PFSK-1 (cell line): ENCODE results near the gene ZNF460.

Experiments
- FOXP2 ChIP-seq: optimal IDR thresholded peaks from 2 replicates; pipeline ENCODE3; 2011; ENCODE audit warnings: borderline replicate concordance, control low read depth, inconsistent platforms; ENCODE audit not compliant: insufficient read depth; ENCODE audit errors: extremely low read length, extremely low read depth
- POLR2AphosphoS5 ChIP-seq: IDR thresholded peaks from 2 replicates; pipeline ENCODE4 v1.6.1; 2012; ENCODE audit warnings: low read depth, mild to moderate bottlenecking, control low read depth, low read length, moderate library complexity
- REST ChIP-seq, 2 experiments: IDR thresholded peaks; 2 replicates each; pipeline versions ENCODE4 v1.6.1 to v1.8.0; 2011 to 2012; ENCODE audit warnings: low read depth in 2 of 2, low read length in 2 of 2, control low read depth in 1 of 2, inconsistent platforms in 1 of 2, mild to moderate bottlenecking in 1 of 2, moderate library complexity in 1 of 2; ENCODE audit not compliant: insufficient read depth in 1 of 2

DNA sequence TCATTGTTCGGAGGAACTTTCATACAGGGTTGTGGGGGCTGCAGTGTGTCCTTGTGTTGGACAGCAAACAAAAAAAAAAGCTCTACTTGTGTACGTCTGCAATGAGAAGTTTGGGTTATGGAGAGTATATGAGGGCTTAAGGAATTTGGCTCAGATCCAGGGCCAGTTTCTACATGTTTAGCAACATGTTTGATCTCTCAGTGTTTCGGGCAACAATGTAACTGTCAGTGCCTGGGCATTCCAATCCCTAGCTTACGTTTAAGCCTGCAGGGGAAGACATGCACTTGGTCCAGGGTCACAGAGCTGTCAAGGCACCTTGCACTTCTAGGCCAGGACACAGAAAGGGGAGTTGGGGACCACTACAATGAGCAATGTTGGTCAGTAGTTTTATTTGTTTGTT is 53.9 kb downstream of the ZNF460 start:
- no peak for TF ChIP-seq REST (IDR thresholded peaks at IDR 0.05; ENCODE audit: insufficient read depth in 1 of 2, low read depth in 2 of 2, low read length in 2 of 2)
- no peak for TF ChIP-seq FOXP2
- no peak for TF ChIP-seq POLR2AphosphoS5
